DND-41 (cell line): ENCODE results near the gene SRPX.

Experiments used
- ATAC-seq: fragments of 200-7000 bp; cut with Tn5 transposase; 3 replicates; pipeline ENCODE4 v1.9.1; 2021; ENCODE audit warnings: low read depth; ENCODE audit not compliant: insufficient read depth
- DNase-seq: peaks from one replicate; pipeline ENCODE4 v3.0.0-alpha.2; 2020
- H2AFZ ChIP-seq: 2 replicates; pipeline ENCODE4 v1.6.0; 2012; ENCODE audit warnings: low read depth, low read length
- H3K27ac ChIP-seq: 2 replicates; pipeline ENCODE4 v1.5.1; 2012; ENCODE audit warnings: low read length, inconsistent platforms
- H3K27me3 ChIP-seq: fragments of 200-600 bp; sonication (generic); 2 replicates; pipeline ENCODE4 v1.6.0; 2012; ENCODE audit warnings: low read length, mild to moderate bottlenecking, inconsistent platforms; ENCODE audit not compliant: insufficient read depth, poor library complexity
- H3K36me3 ChIP-seq: 2 replicates; pipeline ENCODE4 v1.5.1; 2012; ENCODE audit warnings: low read length, inconsistent platforms; ENCODE audit not compliant: insufficient read depth
- H3K4me1 ChIP-seq: 2 replicates; pipeline ENCODE4 v1.5.1; 2012; ENCODE audit warnings: mild to moderate bottlenecking, low read length; ENCODE audit not compliant: insufficient read depth
- H3K4me2 ChIP-seq: 2 replicates; pipeline ENCODE4 v1.6.0; 2012; ENCODE audit warnings: mild to moderate bottlenecking, moderate library complexity, low read length, inconsistent platforms; ENCODE audit not compliant: insufficient read depth
- H3K4me3 ChIP-seq, 2 experiments: fragments of 200-600 bp in 1 of 2; shearing (Covaris generic) in 1 of 2; 2 replicates each; pipeline ENCODE4 v1.5.1; 2012 to 2016; ENCODE audit warnings: inconsistent platforms in 2 of 2, low read length in 2 of 2, mild to moderate bottlenecking in 2 of 2, low read depth in 1 of 2, moderate library complexity in 1 of 2
- H3K79me2 ChIP-seq: 2 replicates; pipeline ENCODE4 v1.6.0; 2012; ENCODE audit warnings: low read length, inconsistent platforms; ENCODE audit not compliant: insufficient read depth
- H3K9ac ChIP-seq: 2 replicates; pipeline ENCODE4 v1.6.0; 2012; ENCODE audit warnings: low read depth, mild to moderate bottlenecking, inconsistent platforms, low read length, moderate library complexity
- H3K9me3 ChIP-seq: 2 replicates; pipeline ENCODE4 v1.5.1; 2012; ENCODE audit warnings: low read length, moderate library complexity, mild to moderate bottlenecking, inconsistent platforms; ENCODE audit not compliant: insufficient read depth, severe bottlenecking
- H4K20me1 ChIP-seq: 2 replicates; pipeline ENCODE4 v1.6.0; 2012; ENCODE audit warnings: low read length; ENCODE audit not compliant: insufficient read depth
- CTCF ChIP-seq: IDR thresholded peaks from 2 replicates; pipeline ENCODE4 v1.5.1; 2012; ENCODE audit warnings: borderline replicate concordance, low read length, moderate library complexity, mild to moderate bottlenecking; ENCODE audit not compliant: poor library complexity, severe bottlenecking; ENCODE audit errors: extremely low read depth
- EZH2 ChIP-seq: IDR thresholded peaks from 3 replicates; pipeline ENCODE4 v1.6.1; 2012; ENCODE audit warnings: borderline replicate concordance, low read depth, mild to moderate bottlenecking, moderate library complexity, low read length, inconsistent platforms; ENCODE audit not compliant: severe bottlenecking

SRPX gene

DNA sequence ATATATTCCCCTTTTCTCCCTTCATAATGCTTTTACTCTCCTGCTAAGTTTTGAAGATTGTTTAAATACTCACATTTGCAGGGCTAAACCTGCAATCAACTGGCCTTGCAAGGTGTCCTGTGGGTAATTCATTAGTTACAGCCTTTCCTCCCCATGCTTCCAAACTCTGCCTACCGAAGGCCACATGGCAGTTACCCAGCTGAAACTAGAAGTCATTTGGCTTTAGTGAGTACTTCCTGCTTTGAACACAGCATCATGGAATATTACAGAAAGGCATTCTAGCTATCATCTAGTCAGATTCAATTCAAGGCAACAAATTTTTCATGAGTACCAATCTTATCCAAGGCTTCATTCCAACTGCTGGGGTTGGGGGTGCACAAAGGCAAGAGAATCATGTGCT lies 55.6 kb downstream of the SRPX start:
- no peaks in the 10 kb centered on the region for H4K20me1 ChIP-seq
- no peaks in the 10 kb centered on the region for H3K79me2 ChIP-seq
- no peaks in the 10 kb centered on the region for H3K9me3 ChIP-seq
- H3K4me1 ChIP-seq: no peaks in the 10 kb centered on the region
- H3K9ac ChIP-seq: no peak overlapping the region
- ATAC-seq (no peak), DNase-seq (no peak)
- H3K27me3 ChIP-seq: no peaks in the 10 kb centered on the region
- H3K4me2 ChIP-seq: no peak overlapping the region
- TF ChIP-seq CTCF (no peak), EZH2 (no peak)
- no peaks in the 10 kb centered on the region for H3K36me3 ChIP-seq
- H3K4me3 ChIP-seq: no peak overlapping the region
- no peak overlapping the region for H3K27ac ChIP-seq
- no peak overlapping the region for H2AFZ ChIP-seq

DNA sequence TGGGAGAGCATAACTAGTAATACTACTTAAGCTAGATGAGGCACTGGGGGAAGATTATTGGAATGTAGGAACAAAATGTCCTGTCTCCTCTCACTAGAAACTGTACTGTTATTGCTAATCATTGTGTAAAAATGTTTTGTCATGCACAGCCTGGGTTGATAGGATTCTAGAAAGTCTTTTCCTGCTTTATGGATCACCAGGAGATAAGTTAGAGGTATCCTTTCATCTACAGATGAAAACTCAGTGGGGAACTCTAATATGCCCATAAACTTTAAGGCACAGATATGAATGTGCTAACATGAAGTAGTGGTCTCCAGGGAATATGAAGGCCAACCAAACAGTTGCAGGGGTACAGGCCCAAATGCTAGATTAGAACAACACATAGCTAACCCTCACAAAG lies 57.5 kb downstream of the SRPX start:
- Histone ChIP-seq H3K4me1 (no peaks in the 10 kb centered on the region), H3K27me3 (no peaks in the 10 kb centered on the region), H3K4me2 (no peak overlapping the region), H3K36me3 (no peaks in the 10 kb centered on the region), H3K9ac (no peak overlapping the region), H4K20me1 (no peaks in the 10 kb centered on the region), H3K79me2 (no peaks in the 10 kb centered on the region), H2AFZ (no peak overlapping the region), H3K9me3 (no peaks in the 10 kb centered on the region), H3K27ac (no peak overlapping the region), H3K4me3 (no peak overlapping the region)
- DNase-seq: no peak
- TF ChIP-seq CTCF: no peak
- TF ChIP-seq EZH2: no peak
- no peak for ATAC-seq

DNA sequence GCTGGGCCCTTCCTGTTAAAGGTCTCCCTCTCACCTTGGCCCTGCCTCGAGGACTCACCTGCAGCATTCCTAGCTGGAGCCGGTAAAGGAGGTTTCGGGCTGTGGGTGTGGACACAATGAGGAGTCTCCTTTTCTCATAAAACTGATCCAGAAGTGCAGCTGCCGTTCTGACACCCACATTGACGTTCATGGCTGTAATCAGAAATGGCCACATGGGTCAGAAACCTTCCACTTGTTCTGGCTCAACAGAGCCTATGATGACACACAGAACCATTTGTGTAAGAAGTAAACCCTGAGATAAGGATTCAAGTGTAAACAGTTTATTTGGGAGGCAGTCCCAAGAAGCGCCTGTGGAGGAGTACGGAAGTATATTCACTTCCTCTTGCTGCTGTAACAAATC lies 63.8 kb downstream of the SRPX start:
- no peaks in the 10 kb centered on the region for H3K9me3 ChIP-seq
- peaks cover 2% of the 10 kb centered on the region for H3K27me3 ChIP-seq
- DNase-seq (no peak), ATAC-seq (no peak)
- no peak overlapping the region for H3K4me2 ChIP-seq
- no peaks in the 10 kb centered on the region for H3K4me1 ChIP-seq
- H3K27ac ChIP-seq: no peak overlapping the region
- no peaks in the 10 kb centered on the region for H3K36me3 ChIP-seq
- no peaks in the 10 kb centered on the region for H4K20me1 ChIP-seq
- no peak overlapping the region for H3K4me3 ChIP-seq
- no peak overlapping the region for H2AFZ ChIP-seq
- TF ChIP-seq CTCF (no peak), EZH2 (no peak)
- H3K9ac ChIP-seq: no peak overlapping the region
- H3K79me2 ChIP-seq: no peaks in the 10 kb centered on the region

- H3K36me3 ChIP-seq: no peaks in the 10 kb centered on the region
- no peaks in the 10 kb centered on the region for H3K79me2 ChIP-seq
- no peak overlapping the region for H3K27ac ChIP-seq
- no peak overlapping the region for H2AFZ ChIP-seq
- TF ChIP-seq EZH2 (no peak), CTCF (no peak)
- H3K4me3 ChIP-seq: no peak overlapping the region
- DNase-seq: no peak
- no peaks in the 10 kb centered on the region for H3K4me1 ChIP-seq
- no peak overlapping the region for H3K9ac ChIP-seq
- no peak for ATAC-seq
- H3K4me2 ChIP-seq: no peak overlapping the region
- H3K27me3 ChIP-seq: peaks cover 2% of the 10 kb centered on the region
- H3K9me3 ChIP-seq: no peaks in the 10 kb centered on the region
- no peaks in the 10 kb centered on the region for H4K20me1 ChIP-seq
Measured at GRCh38 chrX:38154818-38155217, 65.9 kb downstream of the SRPX start.
